Bronchial epithelial cell (primary cell): ENCODE results near the gene NDUFAF5. TPM values are rescaled to one million over a fixed set of nuclear protein-coding genes. Genes with fewer than 3 reads are reported as not detected.

ENCODE experiments used
- DNase-seq: peaks from one replicate; pipeline ENCODE4 v3.0.0-alpha.2; 2010; ENCODE audit warnings: low read depth
- FAIRE-seq: peaks from 2 replicates; lab custom pipeline; 2011; peaks lifted over from hg19 to GRCh38; lab: Jason Lieb, UNC
- H3K27me3 ChIP-seq: 2 replicates; pipeline ENCODE4 v1.5.1; 2011; ENCODE audit warnings: low read length; ENCODE audit not compliant: control insufficient read depth, insufficient read depth
- H3K36me3 ChIP-seq: 2 replicates; pipeline ENCODE4 v1.5.1; 2011; ENCODE audit warnings: low read length; ENCODE audit not compliant: control insufficient read depth, insufficient read depth
- H3K4me3 ChIP-seq: 2 replicates; pipeline ENCODE4 v1.5.1; 2011; ENCODE audit warnings: mild to moderate bottlenecking, low read depth, low read length, control low read depth
- total RNA-seq: library from RNA; depleted of rRNA; stranded (reverse); fragments of >200 nt; gene quantifications from 2 replicates; pipeline ENCODE4 v1.2.1, GENCODE V29; 2014
- TF ChIP-seq, protein P1 (sequence below): IDR thresholded peaks from 2 replicates; pipeline ENCODE4 v1.5.1; 2011; ENCODE audit warnings: mild to moderate bottlenecking, moderate library complexity, low read length, control low read depth, inconsistent platforms; ENCODE audit not compliant: insufficient read depth, severe bottlenecking

Gene NDUFAF5
- total RNA-seq, 1 donor from 2014 or later, result 15.0 TPM

DNA sequence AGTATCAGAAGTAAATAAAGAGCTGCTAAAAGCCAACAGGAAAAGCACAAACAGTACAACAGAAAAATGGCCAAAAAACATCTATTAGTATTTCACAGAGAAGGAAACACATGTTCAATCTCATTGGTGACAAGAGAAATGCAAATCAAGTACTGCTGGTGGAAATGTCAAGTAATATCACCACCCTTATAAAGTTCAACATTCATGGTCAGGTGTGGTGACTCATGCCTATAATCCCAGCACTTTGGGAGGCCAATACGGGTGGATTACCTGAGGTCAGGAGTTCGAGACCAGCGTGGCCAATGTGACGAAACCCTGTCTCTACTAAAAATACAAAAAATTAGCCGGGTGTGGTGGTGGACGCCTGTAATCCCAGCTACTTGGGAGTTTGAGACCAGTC, 42.9 kb upstream of the NDUFAF5 start:
- no peak for FAIRE-seq
- peaks cover 2% of the 10 kb centered on the region for H3K36me3 ChIP-seq
- TF ChIP-seq, protein P1, sequence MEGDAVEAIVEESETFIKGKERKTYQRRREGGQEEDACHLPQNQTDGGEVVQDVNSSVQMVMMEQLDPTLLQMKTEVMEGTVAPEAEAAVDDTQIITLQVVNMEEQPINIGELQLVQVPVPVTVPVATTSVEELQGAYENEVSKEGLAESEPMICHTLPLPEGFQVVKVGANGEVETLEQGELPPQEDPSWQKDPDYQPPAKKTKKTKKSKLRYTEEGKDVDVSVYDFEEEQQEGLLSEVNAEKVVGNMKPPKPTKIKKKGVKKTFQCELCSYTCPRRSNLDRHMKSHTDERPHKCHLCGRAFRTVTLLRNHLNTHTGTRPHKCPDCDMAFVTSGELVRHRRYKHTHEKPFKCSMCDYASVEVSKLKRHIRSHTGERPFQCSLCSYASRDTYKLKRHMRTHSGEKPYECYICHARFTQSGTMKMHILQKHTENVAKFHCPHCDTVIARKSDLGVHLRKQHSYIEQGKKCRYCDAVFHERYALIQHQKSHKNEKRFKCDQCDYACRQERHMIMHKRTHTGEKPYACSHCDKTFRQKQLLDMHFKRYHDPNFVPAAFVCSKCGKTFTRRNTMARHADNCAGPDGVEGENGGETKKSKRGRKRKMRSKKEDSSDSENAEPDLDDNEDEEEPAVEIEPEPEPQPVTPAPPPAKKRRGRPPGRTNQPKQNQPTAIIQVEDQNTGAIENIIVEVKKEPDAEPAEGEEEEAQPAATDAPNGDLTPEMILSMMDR, result no peak
- H3K4me3 ChIP-seq, result no peak overlapping the region
- no peaks in the 10 kb centered on the region for H3K27me3 ChIP-seq
- DNase-seq, result no peak

DNA sequence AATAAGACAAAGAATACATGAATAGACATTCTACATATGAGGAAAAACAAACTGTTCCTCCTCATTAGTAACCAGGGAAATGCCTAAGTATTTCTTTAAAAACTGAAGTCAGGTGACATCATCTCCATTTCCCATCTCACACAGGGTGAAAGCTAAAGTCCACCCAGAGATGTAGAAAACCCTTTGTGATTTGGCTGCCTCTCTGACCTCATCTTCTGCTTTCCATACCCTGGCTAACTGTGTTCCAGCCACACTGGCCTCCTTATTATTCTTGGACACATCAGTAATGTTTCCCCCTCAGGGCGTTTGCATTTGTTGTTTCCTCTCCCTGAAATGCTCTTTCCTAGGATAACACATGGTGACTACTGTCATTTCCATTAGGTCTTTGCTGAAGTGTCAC, 40.5 kb upstream of the NDUFAF5 start:
- H3K27me3 ChIP-seq, result no peaks in the 10 kb centered on the region
- TF ChIP-seq, protein P1, result no peak
- DNase-seq, result no peak
- FAIRE-seq, result no peak
- H3K36me3 ChIP-seq, result peaks cover 2% of the 10 kb centered on the region
- no peak overlapping the region for H3K4me3 ChIP-seq

DNA sequence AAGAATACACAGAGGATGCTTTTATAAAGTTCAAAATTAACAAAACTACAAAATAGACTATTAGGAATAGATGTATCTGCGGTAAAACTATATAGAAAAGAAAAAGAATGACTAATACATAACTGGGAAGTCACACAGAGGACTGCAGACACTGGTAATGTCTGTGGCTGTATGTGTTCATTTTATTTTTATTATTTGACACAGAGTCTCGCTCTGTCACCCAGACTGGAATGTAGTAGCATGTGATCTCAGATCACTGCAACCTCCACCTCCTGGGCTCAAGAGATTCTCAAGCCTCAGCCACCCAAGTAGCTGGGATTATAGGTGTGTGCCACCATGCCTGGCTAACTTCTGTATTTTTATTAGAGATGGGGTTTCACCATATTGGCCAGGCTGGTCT, 39.0 kb upstream of the NDUFAF5 start:
- DNase-seq, result no peak
- Histone ChIP-seq H3K36me3 (no peaks in the 10 kb centered on the region), H3K27me3 (no peaks in the 10 kb centered on the region)

DNA sequence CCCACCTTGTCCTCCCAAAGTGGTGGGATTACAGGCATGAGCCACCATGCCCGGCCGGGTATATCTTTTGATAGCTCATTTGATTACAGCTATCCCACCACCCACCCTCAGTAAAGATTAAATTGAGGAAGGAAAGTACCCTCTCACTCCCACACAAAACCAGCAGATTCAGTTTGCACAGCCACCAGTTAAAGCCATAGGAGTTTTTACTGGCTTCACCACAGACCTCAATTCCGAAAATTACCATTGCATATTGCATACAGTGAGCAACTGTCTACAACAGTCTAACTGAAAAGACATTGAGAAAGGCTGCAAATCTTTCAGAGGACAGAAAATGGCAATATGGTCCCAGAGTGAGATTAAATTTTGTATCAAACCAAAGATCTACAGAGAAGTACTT, 35.0 kb upstream of the NDUFAF5 start:
- no peak for FAIRE-seq
- Histone ChIP-seq H3K36me3 (no peaks in the 10 kb centered on the region), H3K4me3 (no peak overlapping the region), H3K27me3 (no peaks in the 10 kb centered on the region)
- DNase-seq, result no peak
- TF ChIP-seq, protein P1, result no peak

More for the DNA sequence above, 39.0 kb upstream of the NDUFAF5 start:
- no peak for FAIRE-seq
- TF ChIP-seq, protein P1, result no peak
- H3K4me3 ChIP-seq, result no peak overlapping the region

DNA sequence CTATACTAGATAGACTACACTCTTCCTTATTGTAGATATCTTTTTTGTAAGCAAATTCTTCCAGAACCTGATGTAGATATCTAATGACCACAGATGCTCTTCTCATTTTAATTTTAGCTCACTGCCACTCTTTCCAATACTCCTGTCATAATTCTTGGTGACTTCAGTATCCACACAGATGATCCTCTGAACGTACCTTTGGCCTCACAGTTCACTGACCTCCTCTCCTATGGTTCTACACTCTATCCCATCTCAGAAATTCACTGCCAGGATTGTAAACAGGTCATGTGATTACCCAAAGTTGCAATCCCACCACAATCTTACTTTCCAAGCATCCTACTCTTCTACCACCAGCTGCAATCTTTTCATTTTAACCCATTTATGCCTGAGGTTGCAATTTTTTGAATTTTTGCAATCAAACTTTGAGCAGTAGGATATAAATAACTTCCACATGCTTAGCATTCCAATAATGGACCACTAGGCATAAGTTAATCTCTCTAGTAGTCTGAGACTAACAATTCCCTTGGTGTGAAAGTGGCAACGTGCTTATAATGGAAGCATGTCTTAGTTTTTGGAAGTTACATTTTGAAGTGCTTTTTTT, 31.3 kb upstream of the NDUFAF5 start:
- DNase-seq (no peak), FAIRE-seq (no peak)
- Histone ChIP-seq H3K4me3 (no peak overlapping the region), H3K27me3 (no peaks in the 10 kb centered on the region), H3K36me3 (no peaks in the 10 kb centered on the region)
- TF ChIP-seq, protein P1, result no peak

DNA sequence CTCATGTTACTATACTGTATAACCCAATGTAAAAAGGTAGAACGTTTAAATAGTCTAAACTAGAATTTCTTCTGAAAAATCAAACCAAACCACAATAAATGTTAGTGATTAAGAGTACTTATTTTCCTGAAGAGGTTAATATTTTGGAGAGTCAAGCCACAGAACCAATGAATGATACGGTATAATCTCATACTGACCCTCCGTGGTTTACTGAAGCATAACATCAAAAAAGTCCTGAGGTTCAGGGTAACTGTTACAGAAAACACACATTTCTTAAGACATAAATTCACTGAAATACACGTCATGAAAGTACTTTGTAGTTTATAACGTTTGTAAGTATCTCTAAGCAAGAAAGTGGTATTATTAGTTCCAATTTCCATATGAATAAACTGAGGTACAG, 29.0 kb upstream of the NDUFAF5 start:
- no peak for DNase-seq
- Histone ChIP-seq H3K36me3 (no peaks in the 10 kb centered on the region), H3K27me3 (no peaks in the 10 kb centered on the region), H3K4me3 (no peak overlapping the region)
- FAIRE-seq, result no peak
- TF ChIP-seq, protein P1, result no peak
